ENCODE data around the gene GAPDHS. TPM values are rescaled to one million over a fixed set of nuclear protein-coding genes. Genes with fewer than 3 reads are reported as not detected.
A peak's percentile ranks its signal among the peaks of the same experiment; 100 is the strongest.

GAPDHS gene
- total RNA-seq, 1 experiment from 2014 or later: not detected

DNA sequence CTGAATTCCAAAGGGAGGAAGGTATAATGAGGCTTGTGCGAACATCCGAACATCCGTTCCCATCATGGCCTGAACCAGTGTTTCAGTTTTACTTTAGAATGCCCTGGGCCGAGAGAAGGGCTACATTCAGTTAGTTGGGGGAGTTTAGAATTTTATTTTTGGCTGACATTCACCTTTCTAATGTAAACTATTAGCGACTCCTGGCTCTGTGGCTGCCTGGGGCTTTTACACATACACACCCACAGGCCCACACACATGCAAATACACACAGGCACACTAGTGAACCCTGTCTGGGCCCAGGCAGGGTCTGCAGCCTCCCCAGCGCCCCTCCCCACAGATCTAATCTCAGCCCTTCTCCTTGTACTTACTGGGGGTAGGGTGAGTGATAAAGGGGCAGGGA, 6.1 kb downstream of the GAPDHS start:
- DNase-seq (ENCODE audit: low read depth): no peak

DNA sequence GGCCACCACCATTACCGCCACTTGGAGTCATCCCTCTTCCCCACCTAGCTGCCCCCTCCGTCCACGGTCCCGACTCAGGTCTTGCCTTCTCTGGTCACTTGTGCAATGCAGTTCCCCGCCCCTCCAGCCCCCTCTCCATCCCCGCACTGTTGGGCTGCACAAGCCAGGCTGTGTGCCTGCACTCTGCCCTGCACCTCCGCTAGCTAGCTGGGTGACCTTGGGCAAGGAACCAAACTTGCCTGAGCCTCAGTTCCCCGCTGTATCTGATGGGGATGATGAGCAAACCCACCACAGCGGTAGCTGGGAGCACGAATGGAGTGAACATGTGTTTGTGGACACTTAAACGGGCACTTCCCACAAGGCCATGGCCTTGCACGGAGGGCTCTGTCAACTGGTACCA, 6.6 kb downstream of the GAPDHS start:
- no peak for DNase-seq (ENCODE audit: low read depth)

DNA sequence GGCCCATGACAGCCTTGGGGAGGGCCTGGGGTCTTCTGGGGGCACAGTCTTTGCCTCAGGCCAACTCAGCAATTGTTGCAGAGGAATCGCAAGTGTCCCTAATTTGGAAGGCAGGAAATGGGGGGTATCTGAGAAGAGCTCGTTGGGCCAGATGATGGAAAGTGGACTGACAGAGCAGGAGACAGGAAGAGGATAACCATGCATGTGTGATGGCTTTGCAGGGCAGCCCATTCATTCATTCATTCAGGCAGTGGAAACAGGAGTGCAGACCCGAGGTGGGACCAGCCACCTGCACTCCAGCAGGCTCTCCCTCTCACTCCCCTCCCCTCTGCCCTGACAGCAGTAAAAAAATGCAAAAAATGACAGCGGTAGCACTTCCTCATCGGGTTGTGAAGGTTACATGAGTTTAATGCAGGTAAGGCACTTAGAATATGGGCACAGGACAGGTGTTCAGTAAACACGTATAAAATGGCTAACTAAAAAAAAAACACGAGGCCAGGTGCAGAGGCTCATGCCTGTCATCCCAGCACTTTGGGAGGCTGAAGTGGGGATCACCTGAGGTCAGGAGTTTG, 7.2 kb downstream of the GAPDHS start:
- DNase-seq (ENCODE audit: low read depth): no peak

DNA sequence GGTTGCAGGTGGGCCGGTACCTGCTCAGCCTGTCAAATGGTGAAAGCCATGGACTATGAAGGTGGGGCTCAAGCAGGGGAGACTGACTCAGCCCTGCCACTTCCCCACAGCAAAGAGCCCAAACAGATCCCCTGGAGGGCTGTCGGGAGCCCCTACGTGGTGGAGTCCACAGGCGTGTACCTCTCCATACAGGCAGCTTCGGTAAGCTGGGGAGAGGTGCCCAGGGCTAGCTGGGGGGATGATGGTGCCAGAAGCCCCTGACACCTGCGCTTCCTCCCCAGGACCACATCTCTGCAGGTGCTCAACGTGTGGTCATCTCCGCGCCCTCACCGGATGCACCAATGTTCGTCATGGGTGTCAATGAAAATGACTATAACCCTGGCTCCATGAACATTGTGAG, 9.0 kb downstream of the GAPDHS start:
- DNase-seq (ENCODE audit: low read depth): no peak

DNA sequence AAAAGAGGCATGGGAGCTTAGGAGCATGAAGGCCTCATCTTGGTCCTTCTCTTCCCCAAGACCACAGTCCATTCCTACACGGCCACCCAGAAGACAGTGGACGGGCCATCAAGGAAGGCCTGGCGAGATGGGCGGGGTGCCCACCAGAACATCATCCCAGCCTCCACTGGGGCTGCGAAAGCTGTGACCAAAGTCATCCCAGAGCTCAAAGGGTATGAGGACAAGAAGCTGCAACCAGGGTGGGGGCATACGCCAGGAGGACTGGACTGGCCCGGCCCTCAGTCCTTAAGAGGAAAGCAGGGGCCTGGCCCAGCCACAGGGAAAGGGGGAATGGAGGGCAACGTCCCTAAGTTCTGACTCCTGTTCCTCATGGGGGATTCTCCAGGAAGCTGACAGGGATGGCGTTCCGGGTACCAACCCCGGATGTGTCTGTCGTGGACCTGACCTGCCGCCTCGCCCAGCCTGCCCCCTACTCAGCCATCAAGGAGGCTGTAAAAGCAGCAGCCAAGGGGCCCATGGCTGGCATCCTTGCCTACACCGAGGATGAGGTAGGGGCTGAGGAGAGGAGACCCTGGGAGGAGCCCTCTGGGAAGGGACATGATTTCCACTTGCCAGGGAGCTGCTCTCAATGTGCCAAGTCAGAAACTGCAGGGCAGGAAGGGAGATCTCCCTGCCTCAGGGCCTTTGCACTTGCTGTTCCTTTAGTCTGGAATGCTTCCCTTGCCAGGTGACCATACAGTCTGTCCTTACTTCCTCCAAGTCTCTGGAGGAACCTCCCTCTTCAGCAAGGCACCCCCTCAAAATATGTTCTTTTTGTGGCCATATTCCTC, 10.2 kb downstream of the GAPDHS start:
- DNase-seq (ENCODE audit: low read depth): no peak

DNA sequence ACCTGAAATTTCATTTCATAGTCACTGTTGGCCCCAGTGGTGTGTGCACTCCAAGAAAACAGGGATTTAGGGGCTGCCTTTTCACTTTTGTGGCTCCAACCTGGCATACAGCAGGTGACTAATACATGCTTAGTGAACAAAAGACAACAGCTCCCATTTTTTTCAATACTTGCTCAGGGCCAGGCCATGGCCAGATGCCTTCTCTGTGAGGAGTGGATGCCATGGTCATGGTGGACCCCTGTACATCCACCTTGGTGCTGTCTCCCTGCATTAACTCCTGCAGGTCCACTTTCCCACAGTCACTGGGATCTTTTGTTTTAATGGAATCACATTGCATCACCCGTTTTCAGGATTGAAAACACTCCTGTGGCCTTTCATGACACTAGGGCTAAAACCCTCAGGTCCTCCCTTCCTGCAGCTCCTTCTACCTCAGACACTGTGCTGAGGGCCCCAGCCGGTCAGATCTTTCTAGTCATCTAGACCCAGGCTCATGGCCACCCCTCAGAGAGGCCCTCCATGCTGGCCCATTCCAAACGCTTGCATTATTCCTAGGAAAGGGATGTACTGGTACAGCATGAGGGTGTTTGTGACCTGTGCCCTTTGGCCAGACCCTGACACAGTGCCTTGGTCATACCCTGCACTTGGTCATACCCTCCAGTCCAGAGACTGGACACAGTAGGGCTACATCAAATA, 11.0 kb downstream of the GAPDHS start:
- DNase-seq (ENCODE audit: low read depth): no peak

DNA sequence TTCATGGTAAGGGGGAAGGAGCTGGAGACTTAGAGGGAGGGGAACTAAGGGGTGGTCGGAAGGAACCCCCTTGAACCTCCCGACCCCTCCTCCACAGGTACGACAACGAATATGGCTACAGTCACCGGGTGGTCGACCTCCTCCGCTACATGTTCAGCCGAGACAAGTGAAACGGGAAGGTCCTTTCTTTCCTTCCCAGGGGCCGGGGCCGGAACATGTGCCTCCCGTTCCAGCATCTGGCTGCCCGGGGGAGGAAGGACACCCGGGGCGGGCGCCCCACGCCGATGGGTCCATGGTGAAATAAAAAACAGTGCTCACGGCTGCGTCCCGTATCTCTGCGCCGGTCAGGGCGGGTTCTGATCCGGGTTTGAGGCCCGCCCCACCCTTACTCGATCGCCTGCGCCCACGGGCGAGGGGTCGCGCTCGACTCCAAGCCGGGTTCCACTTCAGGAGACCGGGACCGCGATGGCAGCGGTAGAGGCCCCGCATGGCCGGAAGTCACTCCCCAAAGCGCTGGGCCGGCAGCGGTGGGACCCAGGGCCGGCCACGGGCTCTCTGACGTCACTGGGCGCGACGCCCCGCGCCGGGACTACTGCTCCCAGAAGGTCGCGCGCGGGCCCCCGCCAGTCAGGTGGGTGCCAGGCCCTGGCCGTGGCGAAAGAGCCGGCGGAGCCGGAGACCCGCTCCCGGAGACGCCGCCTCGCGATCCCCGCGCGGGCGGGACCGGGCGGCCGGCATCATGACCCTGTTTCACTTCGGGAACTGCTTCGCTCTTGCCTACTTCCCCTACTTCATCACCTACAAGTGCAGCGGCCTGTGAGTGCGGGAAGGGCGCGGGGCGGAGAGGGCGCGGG, 12.0 kb downstream of the GAPDHS start, which contains the start of gene TMEM147:
Gene TMEM147, plus strand, starts transcription at position 626 of the 854 bp plus-strand sequence. Its CDS starts 114 bp downstream, at position 740.
- DNase-seq (ENCODE audit: low read depth): peak; percentile 83

DNA sequence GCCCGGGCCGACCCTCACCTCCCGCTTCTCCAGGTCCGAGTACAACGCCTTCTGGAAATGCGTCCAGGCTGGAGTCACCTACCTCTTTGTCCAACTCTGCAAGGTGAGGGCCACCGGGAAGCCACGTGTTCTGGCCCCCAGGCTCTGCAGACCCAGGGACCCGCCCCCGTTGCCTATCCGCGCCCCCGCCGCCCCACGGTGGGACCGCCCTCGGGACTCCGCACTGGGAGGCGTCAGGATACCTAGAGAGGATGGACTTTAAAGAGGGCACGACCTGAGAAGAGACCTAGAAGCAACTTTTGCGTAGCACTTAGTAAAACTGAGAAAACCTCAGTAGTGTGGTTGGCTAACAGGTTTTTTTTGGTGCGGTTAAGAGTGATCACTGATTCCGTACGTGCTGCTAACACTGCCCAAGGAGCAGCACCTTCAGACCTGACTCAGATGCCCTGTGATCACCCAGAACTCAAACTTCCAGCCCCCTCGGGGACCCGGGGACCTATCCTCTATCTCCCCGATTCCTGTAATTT, 12.7 kb downstream of the GAPDHS start:
- DNase-seq (ENCODE audit: low read depth): peak; percentile 16

DNA sequence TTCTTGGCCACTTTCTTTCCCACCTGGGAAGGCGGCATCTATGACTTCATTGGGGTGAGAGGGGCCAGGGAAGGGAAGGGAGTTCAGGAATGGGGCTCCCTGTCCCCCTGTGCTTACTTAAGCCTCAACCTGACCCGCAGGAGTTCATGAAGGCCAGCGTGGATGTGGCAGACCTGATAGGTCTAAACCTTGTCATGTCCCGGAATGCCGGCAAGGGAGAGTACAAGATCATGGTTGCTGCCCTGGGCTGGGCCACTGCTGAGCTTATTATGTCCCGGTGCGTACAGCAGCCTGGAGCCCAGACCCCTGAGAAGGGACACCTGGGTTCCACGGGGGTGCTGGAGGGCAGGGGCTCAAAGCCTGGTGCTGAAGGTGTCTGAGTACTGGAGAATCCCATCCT, 13.3 kb downstream of the GAPDHS start:
- DNase-seq (ENCODE audit: low read depth): no peak

DNA sequence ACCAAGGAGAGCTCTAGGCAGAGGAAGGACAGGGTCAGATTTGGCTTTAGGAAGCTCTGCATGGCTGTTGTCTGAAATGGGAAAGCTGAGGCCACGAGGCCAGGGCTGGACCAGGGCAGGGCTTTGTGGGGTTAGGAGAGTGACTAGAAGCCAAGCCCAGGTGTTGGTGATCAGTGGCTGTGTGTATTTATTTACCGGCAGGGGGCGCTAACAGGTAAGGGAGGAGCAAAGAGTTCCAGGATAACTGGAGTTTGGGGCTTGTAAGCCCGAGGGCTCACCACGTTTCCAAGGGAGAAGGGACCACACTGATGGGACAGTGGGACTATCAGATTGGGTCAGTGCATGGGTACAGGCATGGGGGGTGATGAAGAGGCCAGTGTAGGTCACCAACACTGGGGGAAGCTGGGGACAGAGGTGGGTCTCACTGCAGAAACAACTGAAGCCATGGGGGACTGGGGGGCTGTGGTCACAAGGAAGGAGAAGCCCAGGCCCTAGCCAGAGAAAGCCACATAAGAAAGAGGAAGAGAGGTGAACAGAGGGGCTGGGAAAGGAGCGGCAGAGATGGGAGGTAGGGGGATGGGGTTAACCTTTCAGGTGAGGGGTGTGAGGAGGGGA, 16.0 kb downstream of the GAPDHS start:
- peak; percentile 48 for DNase-seq (ENCODE audit: low read depth)

DNA sequence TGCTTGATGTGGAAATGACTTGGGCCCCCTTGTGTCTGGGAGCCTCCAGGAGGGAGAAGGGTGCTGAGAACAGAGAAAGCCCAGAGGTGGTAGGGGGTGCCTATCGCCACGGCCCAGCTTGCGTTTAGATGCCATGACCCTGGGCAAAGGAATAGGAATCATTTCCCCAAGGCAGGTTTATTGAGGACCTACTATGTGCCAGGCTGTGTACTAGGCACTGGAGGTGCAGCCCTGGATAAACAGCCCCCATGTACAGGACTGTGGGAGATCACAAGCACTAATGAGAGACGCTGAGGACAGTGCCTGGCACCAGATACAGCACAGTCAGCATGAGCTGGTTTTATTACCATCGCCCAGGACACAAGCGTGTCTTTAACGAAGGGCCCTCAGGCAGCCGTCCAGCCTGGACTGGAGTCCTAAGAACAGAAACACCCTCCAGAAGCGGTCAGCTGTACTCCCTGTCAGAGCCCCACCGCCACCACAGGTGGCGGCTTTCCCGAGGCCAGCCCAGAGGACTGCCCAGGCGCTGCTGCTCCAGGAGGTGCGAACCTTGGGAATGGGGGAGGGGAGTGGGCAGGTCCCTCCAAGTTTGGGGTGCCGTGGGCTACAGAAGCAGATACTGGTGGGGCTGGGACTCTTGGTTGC, 16.7 kb downstream of the GAPDHS start:
- no peak for DNase-seq (ENCODE audit: low read depth)

DNA sequence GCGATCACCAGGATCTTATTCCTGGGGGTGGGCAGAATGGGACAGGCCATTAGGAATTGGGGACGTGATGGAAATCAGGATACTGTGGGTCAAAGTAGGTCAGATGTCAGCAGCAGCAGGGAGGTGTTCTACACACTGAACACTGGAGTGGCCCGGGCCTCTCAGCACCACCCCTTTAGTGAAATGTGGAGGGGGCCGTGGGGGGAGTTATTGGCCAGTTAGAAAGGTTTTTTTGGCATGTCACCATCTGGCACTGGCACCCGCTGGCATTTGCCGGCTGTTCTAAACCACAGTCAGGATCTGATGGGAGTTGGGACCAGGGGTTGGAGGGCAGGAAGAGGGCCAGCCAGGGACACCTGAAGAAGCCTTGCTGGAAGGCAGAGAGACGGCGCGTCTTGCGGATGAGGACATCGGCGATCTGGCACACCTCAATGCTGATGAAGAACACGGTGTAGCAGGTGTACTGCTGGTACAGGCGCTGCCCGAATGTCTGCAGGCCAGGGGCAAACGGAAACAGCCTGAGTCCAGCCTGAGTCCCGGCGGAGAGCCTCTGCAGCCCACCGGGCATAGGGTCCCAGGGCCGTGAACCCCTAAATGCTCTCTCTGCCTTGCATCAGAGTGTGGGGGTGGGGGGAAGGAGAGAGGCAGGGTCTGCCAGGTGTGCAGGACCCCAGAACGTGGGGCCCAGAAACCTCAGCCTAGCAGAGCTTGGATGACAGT, 18.0 kb downstream of the GAPDHS start:
- DNase-seq (ENCODE audit: low read depth): no peak

DNA sequence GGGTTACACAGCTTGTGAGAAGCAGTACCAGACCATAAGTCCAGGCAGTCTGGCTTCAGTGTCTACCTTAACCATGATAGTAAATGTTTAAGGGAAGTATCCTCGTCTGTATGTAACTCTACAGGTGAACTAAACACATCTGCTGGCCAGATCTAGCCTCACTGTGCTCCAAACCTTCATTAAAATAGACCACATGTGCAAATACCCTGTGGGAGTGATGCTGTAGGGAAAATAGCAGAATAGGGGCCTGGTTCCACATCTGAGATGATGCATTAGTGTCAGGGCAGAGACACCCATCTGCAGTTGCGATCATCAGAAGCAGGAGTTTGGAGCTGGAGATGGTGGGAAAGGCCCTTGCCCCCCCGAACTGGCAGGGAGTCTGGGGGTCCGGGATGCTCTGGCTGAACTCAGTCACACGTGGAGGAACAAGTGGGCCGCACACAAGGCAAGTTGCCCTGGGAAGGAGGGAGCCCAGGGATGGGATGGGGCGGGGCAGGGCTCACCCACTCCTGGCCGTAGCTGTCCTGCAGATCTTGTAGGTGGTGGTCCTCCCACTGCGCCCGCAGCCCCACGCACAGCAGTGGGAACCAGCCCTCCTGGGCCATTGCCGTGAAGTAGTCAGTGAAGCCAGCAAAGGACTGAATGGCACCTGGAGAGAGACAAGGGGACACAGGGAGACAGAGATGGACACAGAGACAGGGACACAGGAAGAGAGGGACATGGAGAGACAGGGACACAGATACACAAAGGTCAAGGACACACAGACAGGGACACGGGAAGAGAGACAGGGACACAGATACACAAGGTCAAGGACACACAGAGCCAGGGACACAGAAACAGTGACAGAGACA, 19.5 kb downstream of the GAPDHS start:
- no peak for DNase-seq (ENCODE audit: low read depth)

DNA sequence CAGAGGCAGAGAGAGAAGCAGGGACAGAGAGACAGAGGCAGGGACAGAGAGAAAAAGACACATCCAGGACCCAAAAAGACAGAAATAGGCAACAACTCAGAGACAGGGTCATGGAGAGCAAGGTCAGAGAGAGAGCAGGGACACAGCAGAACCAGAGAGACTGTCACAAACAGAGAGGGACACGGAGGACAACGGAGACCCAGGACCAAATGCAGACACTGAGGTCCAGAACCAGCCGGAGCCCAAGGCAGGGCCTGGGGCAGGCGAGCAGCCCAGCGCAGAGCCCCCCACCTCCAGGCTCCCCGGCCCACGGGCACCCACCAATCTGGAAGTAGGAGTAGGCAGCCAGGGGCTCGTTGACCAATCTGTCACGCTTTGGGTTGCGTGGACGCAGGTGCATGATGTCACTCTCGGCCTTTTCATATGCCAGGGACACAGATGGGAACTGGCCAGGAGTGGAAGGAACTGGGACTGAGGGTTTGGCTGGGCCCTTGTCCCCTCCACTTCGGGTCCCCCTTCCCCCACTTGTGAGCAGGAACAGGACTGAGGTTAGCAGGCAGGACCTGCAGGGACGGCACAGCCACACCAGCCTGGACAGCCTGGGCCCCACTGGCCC, 20.2 kb downstream of the GAPDHS start:
- no peak for DNase-seq (ENCODE audit: low read depth)

DNA sequence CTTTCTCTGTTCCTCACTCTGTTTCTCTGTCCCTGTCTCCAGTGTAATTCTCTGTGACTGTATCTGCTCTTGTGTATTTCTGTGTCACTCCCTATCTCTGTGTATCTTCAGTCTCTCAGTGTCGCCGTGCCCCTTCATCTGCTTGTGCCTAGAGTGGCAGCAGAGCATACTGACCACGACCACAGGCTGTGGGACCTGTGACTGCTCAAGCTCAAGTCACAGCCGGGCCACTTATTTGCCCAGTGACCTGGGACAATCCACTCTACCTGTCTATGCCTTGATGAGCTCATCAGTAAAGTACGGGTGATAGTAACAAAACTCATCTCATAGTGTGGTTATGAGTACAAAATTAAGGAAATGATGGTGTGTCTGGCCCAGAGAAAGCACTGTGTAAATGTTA, 20.8 kb downstream of the GAPDHS start:
- DNase-seq (ENCODE audit: low read depth): no peak

DNA sequence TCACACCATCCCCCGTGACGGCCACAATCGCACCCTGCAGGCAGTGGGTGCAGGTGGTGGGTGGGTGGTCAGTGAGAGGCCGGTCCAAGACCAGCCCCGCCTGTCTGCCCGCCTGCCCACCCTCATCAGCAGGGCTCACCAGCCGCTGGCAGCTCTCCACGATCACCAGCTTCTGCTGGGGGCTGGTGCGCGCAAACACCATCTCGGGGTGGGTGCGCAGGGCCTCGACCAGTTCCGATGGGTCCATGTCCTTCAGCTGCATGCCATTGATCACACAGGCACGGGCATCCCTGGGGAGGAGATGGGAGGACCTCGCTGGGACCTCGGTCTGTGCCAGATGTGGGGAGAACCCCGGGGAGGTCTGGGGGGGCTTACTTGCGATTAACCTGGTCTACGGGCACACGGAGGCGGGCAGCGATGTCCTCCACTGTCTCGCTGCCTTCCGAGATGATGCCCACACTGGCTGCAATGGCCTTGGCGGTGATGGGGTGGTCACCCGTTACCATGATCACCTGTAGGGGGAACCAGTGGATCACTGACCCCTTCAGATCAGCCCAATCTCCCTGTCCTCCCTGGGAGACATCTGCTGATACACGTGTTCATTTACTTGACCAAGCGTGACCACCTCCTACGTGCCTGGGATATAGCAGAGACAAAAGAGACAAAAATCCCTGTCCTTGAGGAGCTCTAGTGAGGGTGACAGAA, 22.2 kb downstream of the GAPDHS start:
- DNase-seq (ENCODE audit: low read depth): peak; percentile 22

DNA sequence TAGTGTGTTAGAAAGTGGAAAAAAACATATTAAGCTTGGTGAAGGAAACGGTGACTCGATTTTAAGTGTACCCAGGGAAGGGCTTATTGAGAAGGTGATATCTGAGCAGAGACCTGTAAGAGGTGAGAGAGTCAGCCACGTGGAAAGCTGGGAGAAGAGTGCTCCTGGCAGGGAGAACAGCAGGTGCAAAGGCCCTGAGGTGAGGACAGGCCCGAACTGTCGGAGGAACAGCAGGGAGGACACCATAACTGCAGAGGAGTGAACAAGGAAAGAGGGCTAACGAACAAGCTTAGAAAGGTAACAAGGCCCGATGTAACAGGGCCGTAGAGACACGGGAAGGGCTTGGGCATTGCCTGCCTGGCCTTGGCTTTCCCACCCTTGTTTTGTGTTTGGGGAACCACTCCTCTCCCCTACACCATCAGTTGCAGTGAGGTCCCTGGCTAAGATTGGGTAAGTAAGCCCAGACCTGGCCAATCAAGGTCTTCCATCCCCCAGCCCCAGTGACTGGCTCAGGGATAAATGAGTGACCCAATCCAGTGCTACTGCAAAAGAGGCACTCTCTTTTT, 22.9 kb downstream of the GAPDHS start:
- no peak for DNase-seq (ENCODE audit: low read depth)

Measured in LHCN-M2 (cell line).